GM10847 (cell line): ENCODE results near the gene FAM53A.

Experiments
- POLR2A ChIP-seq: IDR thresholded peaks from 2 replicates; pipeline ENCODE4 v1.6.1; 2011; ENCODE audit not compliant: insufficient read length; ENCODE audit errors: extremely low read depth

FAM53A gene

DNA sequence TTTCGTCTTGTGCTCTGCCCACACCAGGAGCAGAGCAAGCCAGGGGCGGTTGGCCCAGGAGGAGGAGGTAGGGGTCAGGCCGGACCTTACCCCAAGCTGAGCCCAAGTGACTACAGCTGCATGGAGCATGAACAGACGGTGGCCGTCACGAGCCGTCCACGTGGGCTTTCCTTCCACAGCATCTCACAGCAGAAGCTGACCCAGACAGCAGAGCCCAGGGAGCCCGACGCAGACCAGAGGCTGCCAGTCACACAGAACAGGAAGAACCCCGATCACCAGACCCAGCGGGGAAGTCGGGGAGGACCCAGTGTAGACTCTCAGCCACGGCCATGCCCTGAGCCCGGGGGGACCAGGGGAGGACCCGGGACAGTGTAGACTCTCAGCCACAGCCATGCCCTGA is 58.0 kb downstream of the FAM53A start:
- TF ChIP-seq POLR2A: no peak

DNA sequence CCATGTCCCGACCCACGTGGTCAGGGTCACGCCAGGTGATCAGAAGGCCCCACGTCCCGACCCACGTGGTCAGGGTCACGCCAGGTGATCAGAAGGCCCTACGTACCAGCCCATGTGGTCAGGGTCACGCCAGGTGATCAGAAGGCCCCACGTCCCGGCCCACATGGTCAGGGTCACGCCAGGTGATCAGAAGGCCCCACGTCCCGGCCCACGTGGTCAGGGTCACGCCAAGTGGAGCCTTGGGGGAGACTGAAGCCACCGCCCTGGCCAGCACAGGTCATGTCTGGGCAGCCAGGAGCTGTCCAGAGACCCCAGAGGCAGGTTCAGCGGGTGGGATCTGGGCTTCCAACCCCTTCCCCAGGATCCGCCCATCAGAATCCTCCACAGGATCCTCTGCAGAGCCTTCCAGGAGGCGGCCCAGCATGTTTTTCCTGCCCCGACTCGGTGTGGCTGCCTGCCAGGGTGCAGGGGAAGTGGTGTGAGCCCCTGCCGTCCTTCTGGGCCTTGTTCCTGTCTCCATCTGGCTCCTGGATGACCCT is 58.4 kb downstream of the FAM53A start:
- TF ChIP-seq POLR2A: no peak

DNA sequence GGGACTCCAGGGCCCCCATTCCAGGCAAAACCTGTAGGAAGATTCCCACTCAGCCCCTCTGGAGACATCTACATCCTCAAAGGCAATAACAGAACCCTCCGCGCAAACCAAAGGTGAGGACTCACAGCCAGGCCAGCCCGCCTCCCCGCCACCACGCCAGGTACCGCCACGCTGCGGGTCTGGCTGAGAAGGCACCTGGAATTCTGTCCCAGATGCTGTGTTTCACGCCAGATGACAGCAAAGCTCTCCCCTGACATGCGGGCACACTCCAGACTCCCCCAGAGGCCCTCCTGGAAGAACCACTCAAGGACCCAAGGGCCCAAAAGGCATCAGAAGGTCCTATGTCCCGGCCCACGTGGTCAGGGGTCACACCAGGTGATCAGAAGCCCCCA is 59.6 kb downstream of the FAM53A start:
- no peak for TF ChIP-seq POLR2A

DNA sequence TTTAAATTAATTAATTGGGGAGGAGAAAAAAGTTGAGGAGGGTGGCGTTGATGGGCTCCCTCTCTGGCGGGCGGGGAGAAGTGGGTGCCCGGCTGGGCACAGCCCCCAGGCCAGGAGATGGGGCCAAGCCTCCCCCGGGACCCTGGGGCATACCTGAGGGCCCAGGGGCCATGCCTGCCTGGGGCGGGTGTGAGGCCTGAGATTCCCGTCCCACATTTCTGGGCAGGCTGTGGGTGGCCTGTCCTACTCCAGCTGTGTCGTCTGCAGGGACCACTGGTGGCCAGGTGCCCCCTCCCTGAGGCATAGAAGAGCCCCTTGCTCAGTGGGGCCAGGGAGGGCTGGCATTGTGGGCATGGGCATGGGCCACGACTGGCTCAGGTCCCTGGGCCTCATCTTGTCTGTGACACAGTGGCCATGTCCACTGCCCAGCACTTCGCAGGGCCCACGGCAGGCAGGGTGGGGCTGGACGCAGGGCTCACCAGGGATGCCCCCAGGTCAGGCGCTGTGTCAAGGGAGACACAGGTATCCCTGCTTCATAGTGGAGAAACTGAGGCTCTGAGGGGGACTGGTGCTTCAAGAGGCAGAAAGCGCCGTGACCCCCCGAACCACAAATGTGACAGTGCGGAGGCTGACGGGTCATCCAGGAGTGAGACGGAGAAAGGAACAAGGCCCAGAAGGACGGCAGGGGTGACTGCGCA is 60.1 kb downstream of the FAM53A start:
- no peak for TF ChIP-seq POLR2A

DNA sequence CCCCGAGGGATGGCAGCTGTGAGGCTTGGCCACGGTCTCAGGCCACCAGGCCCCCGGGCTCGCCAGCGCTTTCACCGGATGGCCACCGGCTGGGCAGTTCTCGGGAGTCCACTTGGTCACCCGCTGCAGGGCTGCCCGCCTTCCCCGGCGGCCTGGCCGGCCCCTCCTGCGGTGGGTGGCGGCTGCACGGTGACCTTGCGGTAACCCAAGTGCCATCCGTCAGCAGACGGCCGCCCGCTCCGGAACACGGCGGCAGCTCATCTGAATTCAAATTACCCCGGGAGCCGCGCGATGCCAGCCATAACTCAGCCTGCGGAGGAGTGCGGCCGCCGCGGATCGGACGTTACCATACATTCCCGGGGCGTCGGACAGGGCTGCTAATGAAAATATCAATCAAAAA is 60.7 kb downstream of the FAM53A start:
- no peak for TF ChIP-seq POLR2A

DNA sequence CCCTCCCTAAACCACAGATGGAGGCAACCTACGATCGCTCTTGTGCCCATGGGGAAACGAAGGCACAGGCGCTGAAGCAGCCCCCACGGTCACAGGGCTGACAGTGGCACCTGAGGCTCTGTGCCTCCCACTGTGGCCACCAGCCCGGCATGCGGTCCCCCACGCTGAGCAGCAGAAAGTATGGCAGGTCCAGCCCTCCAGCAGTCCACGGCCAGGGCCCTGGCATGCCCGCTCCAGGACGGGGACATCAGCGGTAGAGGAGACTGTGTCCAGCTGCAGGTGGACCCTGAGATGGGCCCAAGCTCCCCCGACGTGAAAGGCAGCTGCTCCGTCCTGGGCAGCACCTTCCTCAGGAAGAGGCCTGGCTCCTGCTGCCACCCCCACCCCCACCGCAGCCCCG is 61.2 kb downstream of the FAM53A start:
- no peak for TF ChIP-seq POLR2A

DNA sequence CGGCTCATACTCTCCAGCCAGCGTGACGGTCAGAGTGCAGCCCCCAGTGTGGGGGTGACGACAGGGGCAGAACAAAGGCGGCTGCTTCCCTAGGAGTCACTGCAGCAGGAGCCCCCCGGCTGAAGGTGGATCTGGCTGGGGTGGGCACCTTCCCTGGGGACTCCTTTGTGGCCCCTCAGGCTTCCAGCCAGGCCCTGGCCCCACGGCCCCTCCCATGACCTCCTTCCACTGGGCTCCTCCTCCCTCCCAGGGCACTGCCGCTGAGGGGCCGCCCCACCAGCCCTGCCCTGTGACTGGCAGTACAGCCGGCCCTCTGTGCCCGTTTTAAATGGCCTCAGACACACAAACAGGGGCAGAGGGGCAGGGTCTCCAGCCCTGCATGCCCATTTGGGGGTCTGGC is 61.9 kb downstream of the FAM53A start:
- TF ChIP-seq POLR2A: no peak

DNA sequence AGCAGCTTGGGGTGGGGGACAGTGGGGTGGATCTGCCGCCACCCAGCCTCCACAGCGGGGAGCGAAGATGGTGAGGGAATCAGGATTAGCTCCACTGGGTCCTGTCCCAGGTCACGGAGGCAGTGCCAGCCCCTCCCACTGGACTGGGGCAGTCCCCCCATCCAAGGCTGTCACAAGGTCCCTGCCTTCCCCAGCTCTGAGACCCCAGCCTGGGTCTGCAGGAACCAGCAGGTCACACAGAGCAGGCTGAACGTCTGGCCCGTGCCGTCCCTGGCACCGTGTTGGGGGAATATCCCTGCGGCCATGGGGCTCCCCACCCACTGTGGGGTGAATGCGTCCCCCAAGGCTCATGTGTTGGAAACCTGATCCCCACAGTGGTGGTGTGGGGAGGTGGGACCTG is 62.6 kb downstream of the FAM53A start:
- no peak for TF ChIP-seq POLR2A

DNA sequence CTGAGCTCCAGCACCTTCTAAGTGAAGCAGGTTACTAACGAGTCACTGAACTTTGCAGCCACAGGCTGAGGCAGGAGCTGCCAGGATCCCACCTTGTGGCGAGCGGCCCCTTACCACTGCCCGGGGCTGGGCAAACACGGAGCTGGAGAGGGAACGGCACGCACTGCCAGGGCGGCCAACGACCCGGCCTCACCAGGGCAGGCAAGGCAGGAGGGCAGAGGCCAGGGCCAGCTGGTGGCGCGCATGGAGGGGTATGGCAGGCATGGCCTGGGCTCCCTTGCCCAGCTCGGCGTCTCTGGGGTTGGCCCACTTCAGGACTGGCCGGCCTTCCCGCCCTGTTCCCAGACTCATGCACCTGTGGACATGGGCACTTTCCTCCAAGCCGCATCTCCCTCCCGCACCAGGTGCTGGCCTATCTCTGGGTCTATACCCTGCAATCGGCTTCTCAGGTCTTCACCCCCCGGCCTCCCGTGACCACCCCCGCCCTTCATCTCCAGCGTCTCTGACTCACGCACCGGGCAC is 64.9 kb downstream of the FAM53A start:
- no peak for TF ChIP-seq POLR2A

DNA sequence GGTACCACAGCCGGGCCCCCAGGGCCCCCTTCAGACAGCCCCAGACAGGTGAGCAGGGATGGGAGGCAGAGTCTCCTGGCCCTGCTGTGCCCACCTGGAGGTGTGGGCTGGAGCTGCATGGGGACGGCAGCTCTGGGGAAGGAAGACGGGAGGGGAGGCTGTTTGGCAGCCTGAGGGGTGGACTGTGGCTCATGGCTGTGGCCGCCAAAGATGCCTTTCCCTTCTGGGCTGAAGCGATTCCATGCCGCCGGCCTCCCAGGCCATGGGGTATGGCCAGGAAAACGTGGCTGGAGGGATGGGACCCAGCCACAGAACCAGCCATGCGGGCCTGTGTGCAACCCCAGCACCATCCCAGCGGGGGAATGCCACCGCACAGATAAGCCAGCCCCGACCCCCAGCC is 65.7 kb downstream of the FAM53A start:
- no peak for TF ChIP-seq POLR2A

DNA sequence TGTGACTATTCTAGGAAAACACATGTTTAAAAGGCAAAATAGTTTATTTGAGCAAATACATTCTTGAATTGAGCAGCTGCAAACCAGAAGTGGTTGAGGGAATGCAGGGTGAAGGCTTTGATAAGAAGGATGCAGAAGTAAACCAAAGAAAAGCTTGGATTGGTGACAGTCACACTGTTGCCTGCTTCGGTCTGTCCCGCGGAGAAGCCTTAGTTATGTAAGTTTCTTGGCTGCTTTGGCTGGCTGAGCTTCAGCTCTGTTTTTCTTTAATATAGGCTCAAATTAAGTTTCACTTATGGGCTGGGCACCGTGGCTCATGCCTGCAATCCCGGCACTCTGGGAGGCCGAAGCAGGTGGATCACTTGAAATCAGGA is 67.6 kb downstream of the FAM53A start:
- TF ChIP-seq POLR2A: no peak

DNA sequence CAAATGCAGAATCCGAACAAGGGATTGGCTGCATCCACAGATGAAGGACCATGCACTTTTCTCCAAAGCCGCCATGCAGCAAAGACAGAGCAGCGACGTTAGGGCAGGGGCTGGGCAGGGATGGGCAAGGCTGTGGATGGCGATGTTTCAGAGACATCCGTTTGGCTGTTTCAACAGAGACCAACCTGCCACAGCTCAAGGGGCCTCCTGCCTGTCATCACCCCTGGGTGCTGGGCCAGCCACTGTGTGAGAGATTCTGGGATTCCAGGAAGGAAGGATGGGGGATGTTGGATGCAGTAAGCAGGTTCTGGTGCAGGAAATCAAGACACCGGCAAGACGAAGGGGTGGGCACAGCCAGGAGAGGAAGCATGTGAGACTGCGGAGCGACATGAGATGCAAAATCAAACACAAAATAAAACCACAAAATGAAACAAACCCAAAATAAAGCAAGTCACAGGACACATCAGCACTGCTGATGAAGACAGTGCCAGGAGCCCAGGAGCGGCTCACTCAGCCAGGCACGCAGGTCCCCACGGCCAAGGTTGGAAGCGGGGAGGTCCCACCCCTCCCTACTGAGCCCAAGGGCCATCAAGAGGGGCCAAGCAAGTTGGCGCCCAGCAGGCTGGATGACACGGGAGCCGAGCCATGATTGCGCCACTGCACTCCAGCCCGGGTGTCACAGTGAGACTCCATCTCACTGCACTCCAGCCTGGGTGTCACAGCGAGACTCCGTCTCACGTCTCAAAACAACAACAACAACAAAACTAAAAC is 68.1 kb downstream of the FAM53A start:
- no peak for TF ChIP-seq POLR2A

DNA sequence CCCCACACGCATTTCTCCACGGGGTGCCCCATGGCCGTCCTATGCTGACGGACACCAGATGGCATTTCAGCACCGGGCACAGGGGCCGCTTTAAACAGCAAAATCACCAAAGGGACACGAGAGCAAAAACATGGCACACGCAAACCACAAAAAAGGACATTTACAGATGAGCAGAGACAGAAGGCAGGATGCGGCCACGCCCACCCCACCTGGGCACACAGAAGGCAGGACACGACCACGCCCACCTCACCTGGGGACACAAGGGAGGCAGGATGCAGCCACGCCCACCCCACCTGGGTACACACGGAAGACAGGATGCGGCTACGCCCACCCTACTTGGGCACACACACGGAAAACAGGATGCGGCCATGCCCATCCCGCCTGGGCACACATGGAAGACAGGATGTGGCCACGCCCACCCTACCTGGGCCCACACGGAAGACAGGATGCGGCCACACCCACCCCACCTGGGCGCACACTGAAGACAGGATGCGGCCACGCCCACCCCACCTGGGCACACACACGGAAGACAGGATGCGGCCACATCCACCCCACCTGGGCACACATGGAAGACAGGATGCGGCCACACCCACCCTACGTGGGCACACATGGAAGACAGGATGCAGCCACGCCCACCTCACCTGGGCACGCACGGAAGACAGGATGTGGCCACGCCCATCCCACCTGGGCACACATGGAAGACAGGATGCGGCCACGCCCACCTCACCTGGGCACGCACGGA is 69.1 kb downstream of the FAM53A start:
- no peak for TF ChIP-seq POLR2A

DNA sequence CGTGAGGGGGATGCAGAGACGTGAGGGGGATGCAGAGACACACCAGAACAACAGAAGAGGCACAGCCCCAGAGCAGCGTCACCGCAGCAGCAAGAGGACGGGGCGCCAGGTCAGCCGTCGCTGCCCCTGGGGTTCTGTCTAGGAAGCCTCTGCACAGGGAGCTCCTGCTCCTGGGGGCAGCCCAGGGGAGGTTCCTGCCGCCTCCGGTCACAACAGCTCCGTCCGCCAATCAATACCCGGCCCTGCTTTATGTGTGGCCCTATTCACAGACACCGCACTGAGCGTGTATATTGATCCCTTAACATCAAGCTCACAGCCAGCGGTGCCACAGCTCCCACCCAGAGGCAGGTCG is 69.6 kb downstream of the FAM53A start:
- no peak for TF ChIP-seq POLR2A

DNA sequence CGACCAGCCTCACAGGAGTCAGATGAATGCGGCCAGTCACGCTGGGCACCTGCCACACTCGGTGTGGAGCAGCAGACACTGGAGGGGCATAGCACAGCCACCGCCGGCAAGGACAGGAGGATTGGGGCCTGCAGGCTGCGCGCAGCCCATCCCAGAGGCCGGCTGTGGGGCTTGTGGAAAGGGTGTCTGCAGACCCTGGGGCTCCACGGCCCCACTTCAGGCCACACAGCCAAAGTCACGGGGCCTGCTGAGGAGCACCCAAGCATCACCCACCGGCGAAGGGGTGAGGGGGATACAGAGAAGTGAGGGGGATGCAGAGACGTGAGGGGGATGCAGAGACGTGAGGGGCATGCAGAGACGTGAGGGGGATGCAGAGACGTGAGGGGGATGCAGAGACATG is 70.1 kb downstream of the FAM53A start:
- TF ChIP-seq POLR2A: no peak

DNA sequence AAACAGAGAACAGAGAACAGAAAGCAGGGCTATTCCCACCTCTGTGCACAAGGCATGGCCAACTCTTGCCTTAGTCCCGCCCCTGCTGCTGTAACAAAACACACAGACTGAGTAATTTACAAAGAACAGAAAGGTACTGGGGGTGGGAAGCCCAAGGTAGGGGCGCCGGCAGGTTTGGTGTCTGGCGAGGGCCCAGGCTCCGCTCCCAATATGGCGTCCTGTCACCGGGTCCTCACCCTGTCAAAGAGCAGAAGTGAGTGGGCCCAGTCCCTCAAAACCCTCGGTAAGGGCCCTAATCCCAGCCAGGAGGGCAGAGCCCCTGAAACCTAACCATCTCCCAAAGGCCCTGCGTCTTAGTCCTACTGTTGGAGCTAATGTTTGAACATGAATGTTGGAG is 71.0 kb downstream of the FAM53A start:
- no peak for TF ChIP-seq POLR2A
